NCI-H128 (cell line): ENCODE results near the gene TCERG1L.
"Not testable (repeated sequence)": the region's sequence is repeated elsewhere in the genome, so short reads cannot be mapped to it uniquely, and the experiment has no call there.

Experiments used
- DNase-seq: peaks from one replicate; lab custom pipeline; 2025; ENCODE audit not compliant: unreplicated experiment; lab: John Stamatoyannopoulos, UW

The TCERG1L gene

DNA sequence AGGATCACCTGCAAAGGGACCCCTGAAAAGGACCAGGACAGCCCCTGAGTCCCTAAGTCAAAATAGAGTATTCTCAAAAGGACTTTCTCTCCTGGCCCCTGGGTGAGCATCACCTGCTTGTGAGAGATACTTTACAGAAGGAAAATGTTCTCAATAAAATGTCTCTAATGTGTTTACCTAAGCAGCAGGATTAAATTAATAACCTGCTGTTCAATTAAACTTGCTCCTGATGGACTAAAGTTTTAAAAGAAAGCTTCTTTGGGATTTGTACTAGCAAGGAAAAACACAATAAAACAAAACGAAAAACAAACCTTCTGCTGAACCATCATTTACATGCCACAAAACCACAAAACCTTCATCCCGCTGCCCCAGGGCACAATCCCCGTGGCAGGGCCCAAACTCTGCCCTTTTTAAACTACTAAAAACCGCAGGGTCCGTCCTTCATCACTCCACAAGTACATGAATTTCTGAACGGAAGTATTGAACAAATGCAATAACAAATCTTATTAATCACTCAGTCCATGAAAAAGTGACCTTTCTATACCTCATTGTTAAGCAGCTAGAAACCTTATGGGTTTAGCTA lies 197.7 kb downstream of the TCERG1L start:
- no peak for DNase-seq

DNA sequence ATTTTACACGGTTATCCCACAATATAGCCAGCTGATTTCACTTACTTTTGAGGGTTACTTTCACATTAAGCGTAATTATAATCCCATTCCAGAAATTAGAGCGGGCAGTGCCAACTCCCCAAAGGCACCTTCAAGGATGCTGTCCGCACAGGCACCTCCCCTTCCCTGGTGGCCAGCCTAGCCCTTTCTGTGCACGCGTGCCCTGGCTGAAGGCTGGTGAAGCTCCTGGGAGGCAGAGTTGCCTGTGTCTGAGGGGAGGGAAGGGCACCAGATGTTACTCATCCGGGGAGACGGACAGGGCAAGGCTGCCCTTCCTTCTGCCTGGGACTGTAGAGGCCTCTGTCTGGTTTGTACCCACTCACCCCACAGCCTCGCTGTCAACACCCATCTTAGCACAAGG lies 198.4 kb downstream of the TCERG1L start:
- DNase-seq, result no peak

DNA sequence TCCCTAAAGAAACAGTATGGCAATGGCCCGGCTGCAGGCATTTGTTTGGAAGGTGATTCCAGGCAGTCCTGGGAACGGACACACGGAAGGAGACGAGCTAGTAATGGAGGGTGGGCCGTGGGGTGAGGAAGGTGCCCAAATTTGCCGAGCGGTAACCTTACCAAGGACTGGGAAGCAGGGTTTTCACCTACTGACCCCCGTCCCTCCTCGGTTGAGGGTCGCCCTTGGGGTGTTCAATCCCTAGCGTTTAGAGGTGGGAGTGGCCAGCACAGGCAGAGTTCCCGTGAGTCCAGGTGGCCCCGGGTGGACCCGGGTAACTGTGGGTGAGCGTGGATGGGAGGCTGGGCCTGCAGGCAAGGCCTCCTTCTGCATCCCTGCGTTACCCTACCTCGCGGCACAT lies 198.8 kb downstream of the TCERG1L start:
- no peak for DNase-seq

GRCh38 chr10:131111471-131112080 lies 199.9 kb downstream of the TCERG1L start:
- no peak for DNase-seq

DNA sequence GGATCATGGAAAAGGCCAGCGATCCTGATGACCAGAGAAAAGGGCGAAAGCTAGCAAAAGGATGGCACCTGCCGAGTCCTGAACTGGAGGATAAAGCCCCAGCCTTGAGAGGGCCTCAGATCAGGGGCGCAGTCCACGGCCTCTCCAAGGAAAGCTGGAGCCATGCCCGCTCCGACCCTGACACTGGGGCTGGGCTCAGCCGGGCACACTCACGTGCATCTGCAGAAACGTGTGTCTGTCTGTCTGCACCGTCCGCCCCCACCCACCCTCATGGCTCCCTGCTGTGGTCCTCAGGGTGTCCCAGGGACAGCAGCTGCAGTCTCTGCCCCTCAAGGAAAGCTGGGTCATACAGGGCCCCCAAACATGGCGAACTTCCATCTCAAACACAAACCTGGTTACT lies 200.5 kb downstream of the TCERG1L start:
- DNase-seq, result no peak

- no peak for DNase-seq
Observed at GRCh38 chr10:131110241-131110783, 201.2 kb downstream of the TCERG1L start.

GRCh38 chr10:131109726-131110125 lies 201.8 kb downstream of the TCERG1L start:
- DNase-seq, result no peak

GRCh38 chr10:131109291-131109690 lies 202.2 kb downstream of the TCERG1L start:
- DNase-seq, result no peak

- no peak for DNase-seq
Observed at GRCh38 chr10:131107970-131108369, 203.6 kb downstream of the TCERG1L start.

- DNase-seq, result no peak
Observed at GRCh38 chr10:131102676-131103075, 208.8 kb downstream of the TCERG1L start.

DNA sequence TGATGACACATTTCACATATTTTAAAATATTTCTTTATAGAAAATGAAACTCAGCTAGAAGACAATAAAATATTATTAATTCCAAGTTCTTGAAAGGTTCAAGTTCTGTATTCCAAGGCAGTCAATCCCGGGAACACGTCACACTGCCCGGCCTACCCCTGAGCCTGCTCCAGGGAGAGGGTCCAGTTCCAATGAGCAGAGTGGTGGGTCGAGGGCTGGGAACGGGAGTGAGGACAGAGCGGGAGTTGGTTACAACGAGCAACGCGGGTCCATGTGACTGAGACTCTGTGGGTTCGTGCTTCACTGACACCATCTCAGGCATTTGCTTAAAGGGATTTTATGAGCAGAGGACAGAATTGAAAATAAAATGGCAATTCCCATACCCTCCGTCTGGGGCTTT lies 209.4 kb downstream of the TCERG1L start:
- no peak for DNase-seq

- DNase-seq, result not testable (repeated sequence)
Observed at GRCh38 chr10:131100418-131101410, 210.8 kb downstream of the TCERG1L start.

DNA sequence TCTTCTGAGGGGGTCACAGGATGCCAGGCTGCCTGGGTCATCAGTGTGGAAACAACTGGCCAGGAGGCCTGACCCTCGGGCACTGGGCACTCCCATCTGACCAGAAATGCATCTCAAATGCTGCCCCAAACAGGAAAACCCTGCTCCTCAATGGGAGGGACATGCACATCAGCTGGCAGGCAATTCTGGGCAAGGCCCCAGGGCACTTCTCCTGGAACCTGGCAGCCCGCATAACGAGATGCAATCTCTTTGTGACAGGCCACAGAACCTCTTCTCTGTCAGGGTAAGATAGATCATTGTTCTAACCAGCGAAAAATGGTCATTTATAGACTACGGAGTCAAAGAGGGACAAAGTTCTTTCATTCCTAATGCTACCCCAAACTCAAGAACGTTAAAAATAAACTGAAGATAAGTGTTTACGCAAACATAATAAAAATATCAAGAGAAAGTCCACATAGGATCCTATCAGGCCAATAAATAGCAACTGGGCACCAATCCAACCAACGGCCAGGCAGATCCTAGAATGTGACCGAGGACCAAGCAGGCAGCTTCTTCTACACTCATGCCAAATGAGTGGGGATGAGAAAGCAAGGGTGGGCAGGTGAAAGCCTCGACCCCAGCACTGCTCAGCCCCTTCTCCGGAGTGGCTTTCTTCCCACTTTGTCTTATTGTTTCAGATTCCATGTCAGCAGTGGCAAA lies 212.3 kb downstream of the TCERG1L start:
- DNase-seq, result no peak

- DNase-seq, result no peak
Observed at GRCh38 chr10:131098416-131098952, 213.0 kb downstream of the TCERG1L start.

DNA sequence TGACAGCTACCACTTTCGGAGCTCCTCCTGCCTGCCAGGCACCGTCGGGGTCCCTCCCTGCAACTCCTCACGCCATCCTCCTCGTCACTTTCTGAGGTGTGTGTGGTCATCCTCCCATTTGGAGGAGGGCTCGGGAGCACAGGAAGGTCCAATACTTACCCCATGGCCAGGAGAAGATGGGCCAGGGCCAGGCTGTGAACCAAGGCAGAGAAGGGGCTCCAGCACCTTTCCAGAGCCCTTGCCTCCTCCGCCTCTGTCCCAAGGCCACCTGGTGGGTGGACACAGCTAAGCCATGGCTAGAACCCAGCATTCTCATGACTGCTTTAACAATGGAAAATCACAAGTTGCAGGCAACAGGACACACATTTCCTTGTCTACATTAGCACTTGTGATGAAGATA lies 215.5 kb downstream of the TCERG1L start:
- DNase-seq, result no peak

GRCh38 chr10:131095313-131095580 lies 216.3 kb downstream of the TCERG1L start:
- no peak for DNase-seq

DNA sequence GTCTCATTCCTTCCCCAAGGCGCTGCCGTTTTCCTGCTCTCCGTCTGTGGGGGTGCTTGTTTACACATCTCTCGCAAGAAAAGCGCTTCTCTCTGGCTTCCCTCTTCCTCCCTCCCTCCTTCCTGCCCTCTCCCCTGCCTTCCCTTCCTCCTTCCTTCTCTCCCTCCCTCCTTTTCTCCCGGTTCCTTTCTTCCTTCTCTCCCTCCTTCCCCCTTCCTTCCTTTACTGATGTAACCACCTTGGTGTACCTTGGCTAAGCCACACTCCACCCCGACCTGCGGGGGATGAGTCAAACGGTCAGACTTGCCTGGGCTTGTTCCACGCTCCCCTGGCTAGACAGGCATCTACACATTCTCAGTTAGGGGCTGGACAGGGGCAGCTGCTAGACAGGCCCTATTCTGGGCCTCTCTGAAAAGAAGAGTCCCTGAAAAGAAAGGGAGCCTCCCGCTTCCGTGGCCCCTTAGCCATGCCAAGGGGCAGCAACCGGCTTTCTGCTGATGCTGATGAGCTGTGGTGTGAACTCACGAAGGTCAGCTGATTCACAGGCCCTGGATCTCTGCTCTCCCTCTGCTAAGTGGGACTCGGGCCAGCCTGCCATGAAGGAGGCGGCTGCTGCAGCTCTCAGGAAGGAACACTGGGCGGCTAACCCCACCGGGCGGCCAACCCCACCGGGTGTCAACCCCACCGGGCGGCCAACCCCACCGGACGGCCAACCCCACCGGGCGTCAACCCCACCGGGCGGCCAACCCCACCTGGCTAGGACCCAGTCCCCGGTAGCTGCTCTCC lies 216.8 kb downstream of the TCERG1L start:
- no peak for DNase-seq

GRCh38 chr10:131093795-131094366 lies 217.6 kb downstream of the TCERG1L start:
- DNase-seq, result no peak

- no peak for DNase-seq
Observed at GRCh38 chr10:131093346-131093745, 218.2 kb downstream of the TCERG1L start.

DNA sequence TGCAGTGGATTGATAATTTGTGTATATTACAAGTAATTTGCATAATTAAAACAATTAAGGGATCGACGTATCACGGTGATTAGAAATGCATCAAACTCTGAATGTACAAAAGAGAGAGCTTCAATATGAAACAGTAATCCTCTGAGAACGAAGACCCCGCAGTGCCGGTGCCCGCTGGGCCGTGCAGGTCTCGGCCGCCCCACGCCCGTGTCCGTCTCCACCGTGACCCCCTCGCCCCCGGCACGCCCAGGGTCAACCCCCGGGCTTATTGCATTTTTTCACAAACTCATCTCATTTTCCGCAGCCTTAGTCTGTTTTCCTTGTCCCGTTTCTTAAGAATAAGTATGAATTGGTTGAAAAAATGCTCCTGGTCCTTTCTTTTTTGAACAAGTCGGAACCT lies 218.6 kb downstream of the TCERG1L start:
- no peak for DNase-seq
